RCC 7860 (cell line): ENCODE results near the gene ATG3.
"Not testable (repeated sequence)": the region's sequence is repeated elsewhere in the genome, so short reads cannot be mapped to it uniquely, and the experiment has no call there.

Experiments used
- DNase-seq: peaks from one replicate; pipeline ENCODE4 v3.0.0-alpha.2; 2015; ENCODE audit warnings: low spot score
- FAIRE-seq: peaks from 2 replicates; lab custom pipeline; 2012; peaks lifted over from hg19 to GRCh38; lab: Jason Lieb, UNC

The ATG3 gene

GRCh38 chr3:112564247-112564939 is 2.6 kb upstream of the ATG3 start:
- not testable (repeated sequence) for DNase-seq, FAIRE-seq

- DNase-seq (no peak), FAIRE-seq (no peak)
Measured at GRCh38 chr3:112561484-112561733, 353 bp downstream of the ATG3 start.

GRCh38 chr3:112560721-112561483 is 860 bp downstream of the ATG3 start:
- peak; percentile 66 for DNase-seq
- FAIRE-seq, result no peak

GRCh38 chr3:112560307-112560706 is 1.5 kb downstream of the ATG3 start:
- DNase-seq, result no peak
- FAIRE-seq, result no peak

GRCh38 chr3:112557976-112558375 is 3.8 kb downstream of the ATG3 start:
- no peak for FAIRE-seq
- no peak for DNase-seq

GRCh38 chr3:112555535-112556170 is 6.1 kb downstream of the ATG3 start:
- DNase-seq, result no peak
- no peak for FAIRE-seq

- no peak for FAIRE-seq
- DNase-seq, result no peak
Measured at GRCh38 chr3:112550859-112551258, 10.9 kb downstream of the ATG3 start.

GRCh38 chr3:112546216-112546759 is 15.5 kb downstream of the ATG3 start:
- DNase-seq (no peak), FAIRE-seq (no peak)

- DNase-seq (no peak), FAIRE-seq (no peak)
Measured at GRCh38 chr3:112539825-112540650, 21.7 kb downstream of the ATG3 start.

GRCh38 chr3:112531358-112531781 is 30.4 kb downstream of the ATG3 start:
- peak; percentile 16 for DNase-seq
- FAIRE-seq, result peak; percentile 83

- FAIRE-seq (no peak), DNase-seq (no peak)
Measured at GRCh38 chr3:112530573-112530972, 31.2 kb downstream of the ATG3 start.

- not testable (repeated sequence) for DNase-seq, FAIRE-seq
Measured at GRCh38 chr3:112524127-112524526, 37.6 kb downstream of the ATG3 start.

- FAIRE-seq (peak; percentile 76), DNase-seq (peak; percentile 61)
Measured at GRCh38 chr3:112519424-112520001, 42.2 kb downstream of the ATG3 start.

GRCh38 chr3:112518970-112519369 is 42.8 kb downstream of the ATG3 start:
- not testable (repeated sequence) for FAIRE-seq

GRCh38 chr3:112514527-112515128 is 47.1 kb downstream of the ATG3 start:
- no peak for FAIRE-seq
- no peak for DNase-seq

More at GRCh38 chr3:112518970-112519369, 42.8 kb downstream of the ATG3 start:
- not testable (repeated sequence) for DNase-seq

GRCh38 chr3:112512320-112512719 is 49.4 kb downstream of the ATG3 start:
- DNase-seq (no peak), FAIRE-seq (no peak)

GRCh38 chr3:112508860-112509259 is 52.9 kb downstream of the ATG3 start:
- FAIRE-seq, result no peak
- DNase-seq, result no peak

- FAIRE-seq (no peak), DNase-seq (no peak)
Measured at GRCh38 chr3:112508261-112508660, 53.5 kb downstream of the ATG3 start.

GRCh38 chr3:112505907-112506306 is 55.9 kb downstream of the ATG3 start:
- FAIRE-seq, result no peak
- no peak for DNase-seq

GRCh38 chr3:112504123-112504522 is 57.6 kb downstream of the ATG3 start:
- FAIRE-seq (no peak), DNase-seq (no peak)
